ENCODE measurements around the gene PCDH19. TPM values are rescaled to one million over a fixed set of nuclear protein-coding genes. Genes with fewer than 3 reads are reported as not detected.

The PCDH19 gene
- total and polyA plus RNA-seq, 2 donors (not counting 1 experiment from before 2014, with no cell fraction given), result under 0.01 to 0.05 TPM

DNA sequence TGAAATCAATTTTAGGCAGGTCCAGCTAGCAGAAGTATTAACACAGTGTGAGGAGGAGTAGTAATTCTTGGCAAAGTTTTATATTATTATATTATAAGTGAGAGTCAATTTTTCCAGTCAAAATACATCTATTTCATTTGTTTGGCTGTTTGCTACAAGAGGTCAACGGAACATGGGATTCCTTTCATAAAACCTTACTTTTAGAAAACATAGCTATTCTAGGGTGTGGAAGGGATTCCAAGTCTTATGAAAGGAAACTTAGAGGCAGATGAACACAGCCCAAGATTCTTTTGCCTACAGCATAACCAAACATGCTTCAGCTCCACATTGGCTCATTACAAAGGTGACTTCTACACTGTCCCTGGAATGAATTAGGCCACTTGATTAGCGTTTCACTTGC, 29.9 kb upstream of the PCDH19 start:
- Histone ChIP-seq H3K9me3 (ENCODE audit: control insufficient read depth, insufficient read depth, low read depth, low read length) (no peaks in the 10 kb centered on the region), H3K4me2 (ENCODE audit: extremely low read depth, insufficient read depth, low read length) (no peak overlapping the region), H3K27ac (ENCODE audit: insufficient read depth, low read length) (no peak overlapping the region), H2AFZ (ENCODE audit: low read length) (no peak overlapping the region), H3K27me3 (ENCODE audit: control insufficient read depth, insufficient read depth, low read length) (no peaks in the 10 kb centered on the region), H3K36me3 (ENCODE audit: control insufficient read depth, insufficient read depth, low read length) (no peaks in the 10 kb centered on the region), H3K79me2 (ENCODE audit: control insufficient read depth, insufficient read depth, low read length) (no peaks in the 10 kb centered on the region), H4K20me1 (ENCODE audit: control insufficient read depth, extremely low read depth, insufficient read depth, low read length) (no peaks in the 10 kb centered on the region), H3K4me3 (replicated peaks in 1 of 4; ENCODE audit: control extremely low read depth in 1 of 4, insufficient read depth in 1 of 4, low read depth in 3 of 4, low read length in 4 of 4) (no peak overlapping the region), H3K4me1 (ENCODE audit: control insufficient read depth, extremely low read depth, insufficient read depth, low read length) (no peaks in the 10 kb centered on the region), H3K9ac (ENCODE audit: insufficient read depth, low read length) (no peak overlapping the region)
- no peak for DNase-seq (ENCODE audit: low read depth in 2 of 2)
- no peak for TF ChIP-seq EZH2 (IDR thresholded peaks at IDR 0.05; ENCODE audit: low read length, missing control alignments)
- TF ChIP-seq, protein P1, sequence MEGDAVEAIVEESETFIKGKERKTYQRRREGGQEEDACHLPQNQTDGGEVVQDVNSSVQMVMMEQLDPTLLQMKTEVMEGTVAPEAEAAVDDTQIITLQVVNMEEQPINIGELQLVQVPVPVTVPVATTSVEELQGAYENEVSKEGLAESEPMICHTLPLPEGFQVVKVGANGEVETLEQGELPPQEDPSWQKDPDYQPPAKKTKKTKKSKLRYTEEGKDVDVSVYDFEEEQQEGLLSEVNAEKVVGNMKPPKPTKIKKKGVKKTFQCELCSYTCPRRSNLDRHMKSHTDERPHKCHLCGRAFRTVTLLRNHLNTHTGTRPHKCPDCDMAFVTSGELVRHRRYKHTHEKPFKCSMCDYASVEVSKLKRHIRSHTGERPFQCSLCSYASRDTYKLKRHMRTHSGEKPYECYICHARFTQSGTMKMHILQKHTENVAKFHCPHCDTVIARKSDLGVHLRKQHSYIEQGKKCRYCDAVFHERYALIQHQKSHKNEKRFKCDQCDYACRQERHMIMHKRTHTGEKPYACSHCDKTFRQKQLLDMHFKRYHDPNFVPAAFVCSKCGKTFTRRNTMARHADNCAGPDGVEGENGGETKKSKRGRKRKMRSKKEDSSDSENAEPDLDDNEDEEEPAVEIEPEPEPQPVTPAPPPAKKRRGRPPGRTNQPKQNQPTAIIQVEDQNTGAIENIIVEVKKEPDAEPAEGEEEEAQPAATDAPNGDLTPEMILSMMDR (conservative IDR thresholded peaks at IDR 0.05 in 1 of 2, IDR thresholded peaks at IDR 0.05 in 1 of 2; ENCODE audit: low read depth in 1 of 2, low read length in 2 of 2), result no peak

DNA sequence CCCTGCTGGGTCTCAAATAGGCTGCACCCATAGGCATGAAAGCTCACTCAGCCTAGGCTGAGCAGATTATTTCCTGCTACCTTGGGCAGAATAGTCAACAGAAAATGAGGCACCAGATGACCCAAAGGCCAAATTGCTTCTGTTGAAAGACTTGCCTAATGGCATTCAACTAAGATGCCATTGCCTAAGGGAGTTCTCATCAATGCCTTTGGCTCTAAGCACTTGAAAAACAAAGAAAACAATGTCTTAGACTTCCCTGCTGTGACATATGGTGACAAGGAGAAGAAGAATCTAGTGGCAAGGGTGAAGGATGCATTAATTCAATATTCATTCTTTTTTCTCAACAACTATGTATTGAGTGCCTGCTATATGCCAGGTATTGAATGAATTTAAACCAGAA, 25.7 kb upstream of the PCDH19 start:
- H3K9ac ChIP-seq (ENCODE audit: insufficient read depth, low read length), result no peak overlapping the region

DNA sequence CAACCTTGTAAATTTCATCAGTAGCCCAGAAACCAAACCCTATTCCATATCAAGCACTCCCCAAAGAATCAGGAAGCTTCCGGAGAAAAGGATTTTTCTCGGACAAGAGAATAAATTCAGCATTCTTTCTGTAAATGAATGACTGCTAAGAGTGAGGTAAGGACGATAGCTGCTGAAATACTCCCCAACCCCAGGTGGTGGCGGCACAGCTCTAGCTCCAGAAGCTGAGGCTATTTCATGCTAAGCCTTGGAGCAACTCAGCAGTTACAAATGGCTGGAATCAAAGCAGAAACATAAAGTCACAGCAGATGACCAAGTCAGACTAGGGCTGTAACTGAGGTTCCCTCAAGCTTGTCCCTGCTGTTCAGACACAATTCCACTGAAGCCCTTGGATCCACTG, 13.9 kb upstream of the PCDH19 start:
- H3K4me1 ChIP-seq (ENCODE audit: control insufficient read depth, extremely low read depth, insufficient read depth, low read length), result no peaks in the 10 kb centered on the region
- no peak for DNase-seq (ENCODE audit: low read depth in 2 of 2)
- no peaks in the 10 kb centered on the region for H3K27me3 ChIP-seq (ENCODE audit: control insufficient read depth, insufficient read depth, low read length)
- no peaks in the 10 kb centered on the region for H3K9me3 ChIP-seq (ENCODE audit: control insufficient read depth, insufficient read depth, low read depth, low read length)
- H3K9ac ChIP-seq (ENCODE audit: insufficient read depth, low read length), result no peak overlapping the region
- no peaks in the 10 kb centered on the region for H4K20me1 ChIP-seq (ENCODE audit: control insufficient read depth, extremely low read depth, insufficient read depth, low read length)
- H3K36me3 ChIP-seq (ENCODE audit: control insufficient read depth, insufficient read depth, low read length), result no peaks in the 10 kb centered on the region
- H3K4me2 ChIP-seq (ENCODE audit: extremely low read depth, insufficient read depth, low read length), result no peak overlapping the region
- H3K79me2 ChIP-seq (ENCODE audit: control insufficient read depth, insufficient read depth, low read length), result no peaks in the 10 kb centered on the region
- no peak overlapping the region for H2AFZ ChIP-seq (ENCODE audit: low read length)
- no peak overlapping the region for H3K4me3 ChIP-seq (replicated peaks in 1 of 4; ENCODE audit: control extremely low read depth in 1 of 4, insufficient read depth in 1 of 4, low read depth in 3 of 4, low read length in 4 of 4)
- TF ChIP-seq EZH2 (IDR thresholded peaks at IDR 0.05; ENCODE audit: low read length, missing control alignments), result no peak
- TF ChIP-seq, protein P1 (conservative IDR thresholded peaks at IDR 0.05 in 1 of 2, IDR thresholded peaks at IDR 0.05 in 1 of 2; ENCODE audit: low read depth in 1 of 2, low read length in 2 of 2), result no peak
- no peak overlapping the region for H3K27ac ChIP-seq (ENCODE audit: insufficient read depth, low read length)

More for the DNA sequence above, 25.7 kb upstream of the PCDH19 start:
- H3K36me3 ChIP-seq (ENCODE audit: control insufficient read depth, insufficient read depth, low read length), result no peaks in the 10 kb centered on the region
- H4K20me1 ChIP-seq (ENCODE audit: control insufficient read depth, extremely low read depth, insufficient read depth, low read length), result no peaks in the 10 kb centered on the region
- no peak for TF ChIP-seq EZH2 (IDR thresholded peaks at IDR 0.05; ENCODE audit: low read length, missing control alignments)
- TF ChIP-seq, protein P1 (conservative IDR thresholded peaks at IDR 0.05 in 1 of 2, IDR thresholded peaks at IDR 0.05 in 1 of 2; ENCODE audit: low read depth in 1 of 2, low read length in 2 of 2), result no peak
- no peaks in the 10 kb centered on the region for H3K4me1 ChIP-seq (ENCODE audit: control insufficient read depth, extremely low read depth, insufficient read depth, low read length)
- H3K4me3 ChIP-seq (replicated peaks in 1 of 4; ENCODE audit: control extremely low read depth in 1 of 4, insufficient read depth in 1 of 4, low read depth in 3 of 4, low read length in 4 of 4), result no peak overlapping the region
- no peaks in the 10 kb centered on the region for H3K79me2 ChIP-seq (ENCODE audit: control insufficient read depth, insufficient read depth, low read length)
- H3K9me3 ChIP-seq (ENCODE audit: control insufficient read depth, insufficient read depth, low read depth, low read length), result no peaks in the 10 kb centered on the region
- no peak for DNase-seq (ENCODE audit: low read depth in 2 of 2)
- H3K27ac ChIP-seq (ENCODE audit: insufficient read depth, low read length), result no peak overlapping the region
- no peak overlapping the region for H3K4me2 ChIP-seq (ENCODE audit: extremely low read depth, insufficient read depth, low read length)
- no peaks in the 10 kb centered on the region for H3K27me3 ChIP-seq (ENCODE audit: control insufficient read depth, insufficient read depth, low read length)
- H2AFZ ChIP-seq (ENCODE audit: low read length), result no peak overlapping the region
